GM12873 (cell line): ENCODE measurements around the gene HOMER3.

Source experiments
- CTCF ChIP-seq: IDR thresholded peaks from 2 replicates; pipeline ENCODE4 v1.5.1; 2012; ENCODE audit warnings: low read depth, mild to moderate bottlenecking, moderate library complexity, low read length, control low read depth; ENCODE audit not compliant: insufficient read depth; ENCODE audit errors: missing control alignments

Gene HOMER3

GRCh38 chr19:18931316-18932162 is 9.5 kb downstream of the HOMER3 start:
- TF ChIP-seq CTCF: no peak

- TF ChIP-seq CTCF: no peak
Measured at GRCh38 chr19:18929311-18929710, 11.7 kb downstream of the HOMER3 start.

GRCh38 chr19:18928018-18928805 is 12.8 kb downstream of the HOMER3 start:
- no peak for TF ChIP-seq CTCF

- no peak for TF ChIP-seq CTCF
Measured at GRCh38 chr19:18924684-18925213, 16.3 kb downstream of the HOMER3 start.

GRCh38 chr19:18922228-18922985 is 18.6 kb downstream of the HOMER3 start:
- TF ChIP-seq CTCF: no peak

GRCh38 chr19:18921593-18921992 is 19.4 kb downstream of the HOMER3 start:
- no peak for TF ChIP-seq CTCF

GRCh38 chr19:18920400-18920799 is 20.6 kb downstream of the HOMER3 start:
- no peak for TF ChIP-seq CTCF
